NCI-H82 treated with DMSO at 0.1 percent for 48 hours (cell line): Measurements from ENCODE around the gene SSTR4.

Experiments
- DNase-seq: peaks from one replicate; lab custom pipeline; 2025; ENCODE audit not compliant: unreplicated experiment; lab: John Stamatoyannopoulos, UW

Gene SSTR4

DNA sequence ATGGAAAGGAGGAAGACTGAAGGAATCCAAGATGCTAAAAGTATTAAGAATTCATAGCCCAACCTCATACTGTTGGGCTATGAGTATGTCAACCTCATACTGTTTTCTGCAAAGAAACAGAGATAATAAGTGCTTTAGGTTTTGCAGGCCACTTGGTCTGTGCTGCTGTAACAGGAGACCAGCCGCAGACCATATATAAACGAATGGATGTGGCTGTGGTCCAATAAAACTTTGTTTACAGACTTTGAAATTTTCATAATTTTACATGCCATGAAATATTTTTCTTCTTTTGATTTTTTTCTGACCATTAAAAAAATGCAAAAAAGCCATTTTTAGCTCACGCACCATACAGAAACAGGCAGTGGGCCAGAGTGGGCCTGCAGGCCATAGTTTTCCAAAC is 28.1 kb downstream of the SSTR4 start:
- DNase-seq: no peak

GRCh38 chr20:23063581-23063980 is 28.5 kb downstream of the SSTR4 start:
- no peak for DNase-seq

GRCh38 chr20:23065266-23066201 is 30.4 kb downstream of the SSTR4 start:
- no peak for DNase-seq

DNA sequence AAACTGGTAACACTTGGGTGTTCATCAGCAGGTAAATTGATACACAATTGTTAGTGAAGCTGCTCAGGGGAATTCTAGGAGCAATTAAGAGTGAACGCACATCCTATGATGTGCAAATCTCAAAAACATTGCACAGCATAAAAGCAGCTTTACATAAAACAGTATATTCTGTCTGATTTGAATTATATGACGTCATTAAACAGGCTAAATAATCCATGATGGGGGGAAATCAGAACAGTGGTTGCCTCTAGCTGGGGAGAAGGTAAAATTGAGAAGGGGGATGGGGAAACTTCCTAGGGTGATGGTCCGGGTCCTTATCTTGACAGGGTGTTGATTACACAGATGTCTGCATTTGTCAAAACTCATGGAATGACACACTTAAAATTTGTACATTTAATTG is 31.7 kb downstream of the SSTR4 start:
- no peak for DNase-seq

DNA sequence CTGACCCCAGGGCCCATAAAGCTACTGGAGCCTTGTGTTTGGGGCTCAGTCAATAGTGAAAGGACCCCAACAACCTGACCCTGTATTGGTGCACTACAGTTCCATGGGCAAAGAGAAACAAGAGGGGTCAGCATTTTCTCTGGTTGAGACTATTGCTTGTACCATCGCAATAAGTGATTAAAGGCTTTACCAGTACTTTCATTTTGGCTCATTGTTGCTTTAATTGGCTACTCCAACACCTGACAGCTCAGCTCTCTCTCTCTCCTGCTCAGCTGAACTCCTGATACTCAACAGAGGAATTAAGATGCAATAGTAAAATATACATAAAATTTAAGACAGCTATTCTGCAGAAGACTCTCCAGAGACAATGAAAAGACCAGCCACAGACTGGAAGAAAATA is 33.2 kb downstream of the SSTR4 start:
- DNase-seq: no peak

DNA sequence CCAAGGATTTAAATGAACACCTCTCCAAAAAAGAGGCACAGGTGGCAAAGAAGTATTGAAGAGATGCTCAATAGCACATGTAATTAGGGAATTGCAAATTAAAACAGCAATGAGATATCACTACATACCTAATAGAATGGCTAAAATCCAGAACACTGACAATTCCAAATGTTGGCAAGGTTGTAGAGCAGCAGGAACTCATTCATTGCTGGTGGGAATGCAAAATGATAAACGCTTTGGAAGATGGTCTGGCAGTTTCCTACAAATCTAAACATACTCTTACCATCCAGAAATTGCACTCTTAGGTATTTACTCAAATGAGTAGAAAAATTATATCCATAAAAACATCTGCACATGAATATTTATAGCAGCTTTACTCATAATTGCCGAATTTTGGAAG is 34.0 kb downstream of the SSTR4 start:
- no peak for DNase-seq

DNA sequence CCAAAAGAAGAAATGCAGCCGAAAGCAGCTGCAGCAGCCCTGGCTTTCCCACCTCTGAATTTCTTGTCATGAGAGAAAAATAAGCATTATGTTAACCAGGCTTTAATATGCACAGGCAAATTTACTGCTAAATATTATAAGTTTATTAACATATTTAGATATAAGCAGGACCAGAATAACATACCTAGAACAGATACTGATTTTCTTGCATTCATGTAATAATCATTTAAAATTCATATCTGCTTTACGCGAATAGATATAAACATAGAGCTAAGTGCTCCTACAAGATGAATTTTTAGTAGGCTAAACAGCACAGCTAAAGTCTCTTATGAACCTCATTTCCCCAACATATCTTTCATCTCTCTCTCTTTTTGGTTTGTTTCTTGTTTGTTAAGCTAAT is 36.3 kb downstream of the SSTR4 start:
- DNase-seq: no peak

- DNase-seq: no peak
Observed at GRCh38 chr20:23071996-23072395, 36.9 kb downstream of the SSTR4 start.

- no peak for DNase-seq
Observed at GRCh38 chr20:23072892-23073586, 37.9 kb downstream of the SSTR4 start.

DNA sequence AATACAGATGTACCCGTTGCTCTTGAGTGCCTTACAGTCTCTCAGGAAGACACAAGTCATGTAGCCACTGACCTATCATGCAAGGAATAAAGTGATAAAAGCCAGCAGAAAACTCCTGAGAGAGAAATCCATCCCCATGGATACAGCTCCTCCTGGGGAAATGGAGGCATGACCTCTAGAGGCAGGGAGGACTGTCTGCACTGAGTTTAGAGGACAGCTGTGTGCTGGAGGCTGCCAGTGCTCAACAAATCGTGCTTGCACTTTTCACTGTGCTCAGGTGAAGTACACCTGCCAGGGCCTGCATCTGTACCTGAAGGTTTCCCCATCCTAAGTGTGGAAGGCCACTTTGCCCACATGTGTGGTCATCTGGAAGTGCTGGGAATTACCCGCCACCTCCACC is 38.9 kb downstream of the SSTR4 start:
- no peak for DNase-seq

GRCh38 chr20:23077277-23077676 is 42.2 kb downstream of the SSTR4 start:
- no peak for DNase-seq

GRCh38 chr20:23078351-23079015 is 43.4 kb downstream of the SSTR4 start:
- DNase-seq: no peak

- no peak for DNase-seq
Observed at GRCh38 chr20:23079016-23079351, 43.9 kb downstream of the SSTR4 start.

GRCh38 chr20:23079926-23080325 is 44.8 kb downstream of the SSTR4 start:
- DNase-seq: no peak

- DNase-seq: no peak
Observed at GRCh38 chr20:23080521-23080920, 45.4 kb downstream of the SSTR4 start.

DNA sequence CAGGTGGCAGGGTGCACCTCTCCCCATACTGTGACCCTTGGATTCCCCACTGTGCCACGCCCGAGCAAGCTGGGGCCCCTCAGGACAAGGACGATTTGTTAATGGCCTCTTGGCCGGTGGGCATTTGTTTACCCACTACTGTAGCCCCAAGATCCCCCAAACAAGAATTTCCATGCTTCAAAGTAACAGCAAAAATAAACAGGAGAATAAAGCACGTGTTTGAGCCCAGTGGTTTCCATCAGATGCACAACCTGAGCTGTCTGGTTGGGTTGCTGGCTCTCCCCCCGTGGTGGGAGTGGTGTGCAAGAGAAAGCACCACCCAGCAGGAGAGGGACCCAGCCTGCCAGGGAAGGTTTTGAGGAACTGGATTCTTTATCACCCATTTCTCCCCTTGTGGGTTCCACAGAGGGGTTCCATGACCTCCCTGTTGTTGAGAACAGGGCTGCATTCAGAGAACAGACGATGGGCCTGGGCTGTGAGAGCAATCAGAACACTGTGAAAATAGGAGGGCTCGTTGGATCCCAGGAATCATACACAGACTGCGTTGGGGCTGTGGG is 46.2 kb downstream of the SSTR4 start:
- DNase-seq: no peak

DNA sequence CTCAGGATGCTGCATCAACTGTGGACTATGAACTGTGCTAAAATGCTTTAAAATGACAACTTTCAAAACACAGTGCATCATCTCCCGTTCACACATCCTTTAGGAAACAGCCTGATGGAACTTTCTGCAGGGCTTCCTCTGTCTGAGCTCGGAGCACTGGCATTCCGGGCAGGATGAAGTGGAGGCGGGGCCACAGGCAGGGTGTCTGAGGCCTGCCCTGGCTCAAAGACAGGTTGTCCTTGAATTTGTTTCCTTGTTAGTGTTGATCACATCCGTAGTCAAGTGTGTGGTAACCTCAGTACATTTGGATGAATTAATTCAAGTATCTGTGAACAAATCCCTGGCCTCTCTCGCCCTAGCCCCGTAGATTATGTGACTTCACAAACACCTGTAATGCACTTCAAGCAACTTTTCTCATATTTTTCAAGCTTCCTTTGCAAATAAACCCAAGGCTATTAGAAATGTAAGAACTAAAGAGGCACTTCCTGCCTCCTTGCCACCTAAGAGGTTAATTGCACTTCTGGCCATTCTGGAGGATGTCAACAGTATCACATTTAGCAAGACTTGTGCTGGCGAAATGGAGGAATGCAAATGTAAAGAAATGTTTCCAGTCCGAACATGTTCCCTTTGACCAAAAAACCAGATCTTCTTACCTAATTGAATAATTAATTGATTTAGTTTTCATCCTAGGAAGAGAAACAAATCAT is 47.9 kb downstream of the SSTR4 start:
- DNase-seq: no peak

- no peak for DNase-seq
Observed at GRCh38 chr20:23083553-23084220, 48.6 kb downstream of the SSTR4 start.

- DNase-seq: no peak
Observed at GRCh38 chr20:23084282-23084844, 49.3 kb downstream of the SSTR4 start.

DNA sequence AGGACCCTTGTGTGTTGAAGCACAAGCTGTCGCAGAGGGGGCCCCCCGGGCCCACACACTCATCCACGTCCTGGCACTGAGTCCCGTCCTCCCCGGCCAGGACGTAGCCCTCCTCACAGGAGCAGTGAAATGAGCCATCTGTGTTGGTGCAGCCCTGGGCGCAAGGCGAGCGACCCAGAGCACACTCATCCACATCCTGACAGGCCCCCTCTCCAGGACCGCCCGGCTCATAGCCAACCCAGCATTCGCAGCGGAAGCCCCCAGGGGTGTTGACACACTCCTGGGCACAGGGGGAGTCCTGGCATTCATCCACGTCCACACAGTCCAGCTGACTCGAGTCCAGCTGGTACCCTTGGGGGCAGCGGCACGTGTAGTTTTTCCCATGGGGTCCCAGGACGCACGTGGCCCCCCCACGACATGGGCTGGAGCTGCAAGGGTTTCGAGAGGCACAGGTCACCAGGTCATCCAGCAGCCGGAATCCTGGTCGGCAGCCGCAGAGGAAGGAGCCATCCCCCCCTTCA is 49.8 kb downstream of the SSTR4 start:
- no peak for DNase-seq
